IPS-18c (cell line): Measurements from ENCODE around the gene P2RY11.

ENCODE experiments used
- H3K4me3 ChIP-seq: 2 replicates; pipeline ENCODE4 v1.7.0; 2013; ENCODE audit warnings: low read depth, mild to moderate bottlenecking, low read length, moderate library complexity; ENCODE audit not compliant: insufficient read depth
- H3K9me3 ChIP-seq: one replicate; pipeline ENCODE4 v1.6.1; 2013; ENCODE audit warnings: mild to moderate bottlenecking, low read length, moderate library complexity; ENCODE audit not compliant: control insufficient read depth, insufficient read depth

P2RY11 gene

DNA sequence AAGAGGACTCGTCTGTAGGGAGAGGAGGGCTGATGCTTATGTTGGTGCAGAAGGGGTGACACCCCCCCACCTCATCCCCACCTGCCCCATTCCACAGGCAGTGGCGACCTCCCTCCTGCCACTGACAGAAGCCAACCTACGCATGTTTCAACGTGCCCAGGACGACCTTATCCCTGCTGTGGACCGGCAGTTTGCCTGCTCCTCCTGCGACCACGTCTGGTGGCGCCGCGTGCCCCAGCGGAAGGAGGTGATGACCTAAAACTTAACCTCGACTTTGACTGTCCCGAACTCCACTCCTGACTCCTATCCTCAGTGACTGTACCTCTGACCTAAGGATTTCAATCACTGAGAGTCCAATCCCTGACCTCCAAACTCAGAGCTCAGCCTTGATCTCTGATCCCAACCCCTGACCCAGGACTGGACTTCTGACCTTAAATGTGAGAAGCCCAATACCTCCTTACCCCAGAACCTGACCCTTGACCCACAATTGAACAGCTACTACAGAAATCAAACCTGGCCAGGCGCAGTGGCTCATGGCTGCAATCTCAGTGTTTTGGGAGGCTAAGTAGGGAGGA is 21.6 kb upstream of the P2RY11 start:
- Histone ChIP-seq H3K4me3 (no peak overlapping the region), H3K9me3 (no peaks in the 10 kb centered on the region)

DNA sequence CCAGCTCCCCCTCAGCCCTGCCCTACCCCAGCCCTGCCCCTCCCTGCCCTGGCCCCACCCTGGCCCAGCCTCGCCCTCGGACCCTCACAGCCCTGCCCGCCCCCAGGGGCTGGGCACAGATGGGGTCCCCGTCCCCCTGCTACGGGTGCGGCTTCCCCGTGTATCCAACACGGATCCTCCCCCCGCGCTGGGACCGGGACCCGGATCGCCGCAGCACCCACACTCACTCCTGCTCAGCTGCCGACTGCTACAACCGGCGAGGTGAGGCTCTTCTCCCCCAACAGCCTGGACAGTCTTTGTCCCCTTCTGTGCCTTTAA is 20.2 kb upstream of the P2RY11 start:
- no peaks in the 10 kb centered on the region for H3K9me3 ChIP-seq
- no peak overlapping the region for H3K4me3 ChIP-seq

DNA sequence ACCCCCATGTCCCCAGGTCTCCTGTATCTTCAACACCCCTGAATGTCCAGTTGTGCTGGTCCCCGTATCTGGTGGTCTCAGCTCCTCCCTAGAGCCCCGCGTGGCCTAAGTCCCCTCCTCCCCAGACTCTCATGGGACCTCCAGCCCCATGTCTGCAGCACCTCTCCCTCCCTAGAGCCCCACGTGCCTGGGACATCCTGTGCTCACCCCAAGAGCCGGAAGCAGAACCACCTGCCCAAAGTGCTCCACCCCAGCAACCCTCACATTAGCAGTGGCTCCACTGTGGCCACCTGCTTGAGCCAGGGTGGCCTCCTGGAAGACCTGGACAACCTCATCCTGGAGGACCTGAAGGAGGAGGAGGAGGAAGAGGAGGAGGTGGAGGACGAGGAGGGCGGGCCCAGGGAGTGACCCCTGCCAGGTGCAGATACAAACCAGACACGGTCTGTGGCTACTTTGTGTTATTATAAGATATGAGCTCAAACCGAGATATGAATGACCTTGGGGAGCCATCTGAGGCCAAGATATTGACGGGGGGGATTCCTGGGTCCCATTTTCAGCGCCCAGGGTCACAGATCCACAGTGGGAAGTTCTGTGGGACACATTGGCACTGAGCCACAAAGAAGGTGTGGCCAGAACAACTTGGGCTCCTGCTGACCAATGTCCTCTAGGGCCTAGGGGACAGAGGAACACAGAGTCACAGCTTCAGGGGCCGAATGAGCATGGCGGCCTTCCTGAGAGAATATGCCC is 19.4 kb upstream of the P2RY11 start:
- no peak overlapping the region for H3K4me3 ChIP-seq
- H3K9me3 ChIP-seq: no peaks in the 10 kb centered on the region

GRCh38 chr19:10092648-10093294 is 18.7 kb upstream of the P2RY11 start:
- Histone ChIP-seq H3K9me3 (no peaks in the 10 kb centered on the region), H3K4me3 (no peak overlapping the region)

- no peaks in the 10 kb centered on the region for H3K9me3 ChIP-seq
Observed at GRCh38 chr19:10093295-10094186, 18.0 kb upstream of the P2RY11 start.

GRCh38 chr19:10095622-10095947 is 15.9 kb upstream of the P2RY11 start:
- Histone ChIP-seq H3K4me3 (no peak overlapping the region), H3K9me3 (no peaks in the 10 kb centered on the region)

More at GRCh38 chr19:10093295-10094186, 18.0 kb upstream of the P2RY11 start:
- H3K4me3 ChIP-seq: no peak overlapping the region

DNA sequence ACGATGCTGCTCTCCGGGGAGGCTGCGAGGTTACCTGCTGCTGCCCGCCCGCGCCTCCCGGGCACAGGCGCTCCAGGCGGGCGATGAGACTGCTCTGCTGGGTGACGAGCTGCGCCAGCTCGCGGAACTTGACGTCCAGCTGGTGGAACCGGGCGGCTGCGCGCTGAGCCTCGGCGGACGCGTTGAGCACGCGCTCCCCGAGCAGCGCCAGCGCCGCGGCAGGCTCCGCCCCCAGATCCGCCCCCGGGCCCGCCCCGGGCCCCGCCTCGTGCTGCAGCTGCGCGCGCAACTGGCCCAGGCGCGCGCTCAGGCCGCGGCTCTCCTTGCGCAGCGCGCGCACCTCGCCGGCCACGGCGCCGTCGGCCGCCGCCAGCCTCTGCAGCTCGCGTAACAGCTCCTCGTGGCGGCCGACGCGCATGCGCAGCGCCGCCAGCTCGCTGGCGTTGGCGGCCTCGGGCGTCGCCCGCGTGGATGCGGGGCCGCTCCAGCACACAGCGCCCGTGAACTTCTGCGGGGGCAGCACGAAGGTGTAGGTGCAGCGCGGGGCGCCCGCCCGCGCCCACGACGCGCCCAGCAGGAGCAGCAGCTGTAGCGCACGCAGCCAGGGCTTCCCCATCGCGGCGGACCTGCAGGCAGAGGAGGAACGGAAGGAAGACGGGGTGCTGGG is 15.4 kb upstream of the P2RY11 start:
- no peaks in the 10 kb centered on the region for H3K9me3 ChIP-seq
- H3K4me3 ChIP-seq: peak overlapping the region; percentile 44

- Histone ChIP-seq H3K4me3 (peak overlapping the region; percentile 44), H3K9me3 (no peaks in the 10 kb centered on the region)
Observed at GRCh38 chr19:10096615-10096963, 14.9 kb upstream of the P2RY11 start.

- no peak overlapping the region for H3K4me3 ChIP-seq
- H3K9me3 ChIP-seq: no peaks in the 10 kb centered on the region
Observed at GRCh38 chr19:10100163-10100785, 11.2 kb upstream of the P2RY11 start.

- Histone ChIP-seq H3K4me3 (no peak overlapping the region), H3K9me3 (no peaks in the 10 kb centered on the region)
Observed at GRCh38 chr19:10102787-10103236, 8.7 kb upstream of the P2RY11 start.

- no peaks in the 10 kb centered on the region for H3K9me3 ChIP-seq
- no peak overlapping the region for H3K4me3 ChIP-seq
Observed at GRCh38 chr19:10104130-10104513, 7.4 kb upstream of the P2RY11 start.

DNA sequence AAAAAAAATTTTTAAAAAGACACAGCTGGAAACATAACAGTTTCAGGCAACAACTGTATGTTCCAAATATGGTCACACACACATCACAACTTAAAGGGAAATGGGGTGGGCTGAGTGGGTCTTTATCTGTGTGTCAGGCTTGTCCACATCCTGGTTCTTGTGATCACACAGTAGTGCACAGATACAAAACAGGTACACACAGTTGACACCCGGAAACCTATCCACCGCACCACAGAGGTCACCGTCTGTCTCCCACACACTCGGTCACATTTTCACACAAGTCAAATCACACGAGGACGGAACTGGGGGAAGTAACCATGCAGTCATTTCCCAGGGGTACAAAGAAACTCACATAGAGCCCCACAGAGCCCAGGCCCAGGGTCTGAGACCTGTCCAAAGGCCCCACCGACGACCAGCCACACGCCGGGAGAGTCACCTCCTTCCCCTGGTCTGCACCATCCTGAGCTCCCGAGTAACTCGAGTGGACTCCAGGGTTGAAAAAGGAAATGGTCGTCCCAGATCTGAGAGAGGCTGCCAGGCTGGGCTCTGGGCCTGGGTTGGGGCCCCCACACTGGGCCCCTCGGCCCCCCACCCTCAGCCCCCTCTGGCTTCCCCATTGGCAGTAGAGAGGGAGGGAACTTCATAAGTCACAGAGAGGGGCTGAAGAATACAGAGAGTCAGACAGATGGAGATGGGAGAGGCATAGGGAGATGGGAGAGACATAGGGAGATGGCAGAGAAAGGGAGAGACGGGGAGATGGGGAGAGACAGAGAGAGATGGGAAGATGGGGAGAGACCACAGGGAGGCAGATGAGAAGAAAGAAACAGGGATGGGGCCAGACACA is 6.6 kb upstream of the P2RY11 start:
- Histone ChIP-seq H3K9me3 (no peaks in the 10 kb centered on the region), H3K4me3 (no peak overlapping the region)

- Histone ChIP-seq H3K9me3 (no peaks in the 10 kb centered on the region), H3K4me3 (no peak overlapping the region)
Observed at GRCh38 chr19:10105509-10106099, 5.9 kb upstream of the P2RY11 start.

- Histone ChIP-seq H3K4me3 (peak within 1 kb of the TSS; percentile 68), H3K9me3 (no peaks in the 10 kb centered on the region)
Observed at GRCh38 chr19:10106100-10106936, 5.2 kb upstream of the P2RY11 start, which contains the start of gene PPAN. TSS of gene PPAN (plus strand) at chr19:10106362. CDS start at chr19:10106395, 33 bp downstream.

DNA sequence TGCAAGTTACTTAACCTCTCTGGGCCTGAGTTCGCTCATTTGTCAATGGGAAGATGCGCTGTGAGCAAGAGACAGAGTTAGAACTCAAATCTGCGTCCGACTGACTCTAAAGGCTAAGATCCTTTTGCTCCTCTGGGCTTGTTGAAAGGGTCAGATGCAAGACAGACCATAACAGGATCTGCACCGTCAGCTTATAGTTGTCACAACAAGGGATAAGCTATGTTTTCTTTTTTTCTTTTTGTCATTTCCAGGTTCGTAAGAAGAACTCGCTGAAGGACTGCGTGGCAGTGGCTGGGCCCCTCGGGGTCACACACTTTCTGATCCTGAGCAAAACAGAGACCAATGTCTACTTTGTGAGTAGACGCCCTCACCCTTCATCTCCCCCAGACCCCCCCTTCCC is 4.2 kb upstream of the P2RY11 start:
- Histone ChIP-seq H3K9me3 (no peaks in the 10 kb centered on the region), H3K4me3 (peak overlapping the region; percentile 68)
